Measurements from ENCODE around the gene ZSWIM4.

Gene ZSWIM4

DNA sequence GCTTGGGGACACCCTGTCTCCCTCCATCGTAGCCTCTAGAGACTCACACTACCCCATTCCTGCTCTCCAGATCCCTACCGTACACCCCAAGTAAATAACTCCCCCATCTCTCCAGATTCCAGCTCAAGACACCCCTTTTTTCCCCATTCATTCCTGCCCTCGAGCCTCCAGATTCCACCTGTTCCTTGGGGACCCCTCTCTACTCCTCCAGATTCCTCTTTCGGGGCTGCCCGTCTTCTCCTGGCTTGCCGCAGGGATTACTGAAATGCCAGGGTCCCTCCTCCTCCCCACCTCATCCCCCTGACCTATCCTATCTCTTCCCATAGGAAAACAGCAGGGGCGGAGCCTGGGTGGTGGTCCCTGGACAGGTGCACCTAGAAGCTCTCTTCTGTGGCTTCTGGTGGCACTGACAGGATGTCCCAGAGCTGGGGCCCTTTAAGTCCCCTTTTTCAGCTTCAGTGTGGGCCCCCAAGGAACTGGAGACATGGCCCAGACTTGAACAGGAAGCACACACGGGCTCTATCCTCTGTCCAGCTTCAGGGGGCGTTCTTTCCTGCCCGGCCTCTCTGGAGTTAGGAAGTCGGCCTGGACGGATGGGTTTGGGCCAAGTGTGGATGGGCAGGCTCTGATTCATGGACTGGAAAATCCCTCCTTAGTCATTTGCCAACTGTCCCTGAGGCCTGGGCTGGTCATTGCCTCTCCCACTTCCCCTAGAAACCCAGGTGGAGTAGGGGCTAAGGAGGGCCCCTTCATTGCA is 1.2 kb downstream of the ZSWIM4 start:
- H3K27ac ChIP-seq (ENCODE audit: low read depth, low read length), result no peak overlapping the region
- no peaks in the 10 kb centered on the region for H3K27me3 ChIP-seq (ENCODE audit: control insufficient read depth, low read length)
- H3K36me3 ChIP-seq (ENCODE audit: control insufficient read depth, low read length), result no peaks in the 10 kb centered on the region
- H3K4me1 ChIP-seq (ENCODE audit: control insufficient read depth, low read length), result peaks cover 30% of the 10 kb centered on the region
- no peaks in the 10 kb centered on the region for H4K20me1 ChIP-seq (ENCODE audit: control insufficient read depth, insufficient read depth, low read depth, low read length)
- H3K4me2 ChIP-seq (ENCODE audit: low read length), result peak overlapping the region; percentile 72
- no peaks in the 10 kb centered on the region for H3K9me2 ChIP-seq (replicated peaks; ENCODE audit: control insufficient read depth, low read length)
- H3K79me2 ChIP-seq (ENCODE audit: control insufficient read depth, low read length), result peaks cover 7% of the 10 kb centered on the region
- H3F3A ChIP-seq (ENCODE audit: control insufficient read depth, insufficient read depth), result no peaks in the 10 kb centered on the region
- TF ChIP-seq, protein P1, sequence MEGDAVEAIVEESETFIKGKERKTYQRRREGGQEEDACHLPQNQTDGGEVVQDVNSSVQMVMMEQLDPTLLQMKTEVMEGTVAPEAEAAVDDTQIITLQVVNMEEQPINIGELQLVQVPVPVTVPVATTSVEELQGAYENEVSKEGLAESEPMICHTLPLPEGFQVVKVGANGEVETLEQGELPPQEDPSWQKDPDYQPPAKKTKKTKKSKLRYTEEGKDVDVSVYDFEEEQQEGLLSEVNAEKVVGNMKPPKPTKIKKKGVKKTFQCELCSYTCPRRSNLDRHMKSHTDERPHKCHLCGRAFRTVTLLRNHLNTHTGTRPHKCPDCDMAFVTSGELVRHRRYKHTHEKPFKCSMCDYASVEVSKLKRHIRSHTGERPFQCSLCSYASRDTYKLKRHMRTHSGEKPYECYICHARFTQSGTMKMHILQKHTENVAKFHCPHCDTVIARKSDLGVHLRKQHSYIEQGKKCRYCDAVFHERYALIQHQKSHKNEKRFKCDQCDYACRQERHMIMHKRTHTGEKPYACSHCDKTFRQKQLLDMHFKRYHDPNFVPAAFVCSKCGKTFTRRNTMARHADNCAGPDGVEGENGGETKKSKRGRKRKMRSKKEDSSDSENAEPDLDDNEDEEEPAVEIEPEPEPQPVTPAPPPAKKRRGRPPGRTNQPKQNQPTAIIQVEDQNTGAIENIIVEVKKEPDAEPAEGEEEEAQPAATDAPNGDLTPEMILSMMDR (IDR thresholded peaks at IDR 0.05; ENCODE audit: low read depth, low read length, poor library complexity, severe bottlenecking), result peak; percentile 38
- TF ChIP-seq EZH2phosphoT487 (IDR thresholded peaks at IDR 0.05; ENCODE audit: borderline replicate concordance, low read length), result no peak
- no peaks in the 10 kb centered on the region for H3K9me3 ChIP-seq (ENCODE audit: control insufficient read depth, insufficient read depth, low read length)
- H3K4me3 ChIP-seq (ENCODE audit: low read length), result peak overlapping the region; percentile 88

DNA sequence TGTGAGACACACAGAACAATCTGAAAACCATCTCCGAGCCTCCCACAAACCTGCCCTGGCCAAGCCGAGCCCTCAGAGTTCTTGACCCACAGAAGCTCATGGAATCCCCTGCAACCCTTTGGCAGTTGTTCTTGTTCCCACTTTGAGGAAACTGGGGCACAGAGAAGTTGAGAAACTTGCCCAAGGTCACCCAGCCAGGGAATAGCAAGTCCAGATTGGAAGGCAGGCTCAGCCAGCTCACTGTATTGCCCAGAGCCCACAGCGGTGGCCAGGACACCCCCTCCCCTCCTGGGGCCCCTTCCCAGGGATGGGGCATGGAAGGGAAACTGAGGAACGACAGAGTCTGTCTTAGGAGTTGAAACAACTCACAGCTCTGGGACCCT is 1.8 kb downstream of the ZSWIM4 start:
- H3K36me3 ChIP-seq (ENCODE audit: control insufficient read depth, low read length), result no peaks in the 10 kb centered on the region
- no peaks in the 10 kb centered on the region for H3F3A ChIP-seq (ENCODE audit: control insufficient read depth, insufficient read depth)
- no peaks in the 10 kb centered on the region for H4K20me1 ChIP-seq (ENCODE audit: control insufficient read depth, insufficient read depth, low read depth, low read length)
- H3K27me3 ChIP-seq (ENCODE audit: control insufficient read depth, low read length), result no peaks in the 10 kb centered on the region
- H3K9me3 ChIP-seq (ENCODE audit: control insufficient read depth, insufficient read depth, low read length), result no peaks in the 10 kb centered on the region
- H3K9me2 ChIP-seq (replicated peaks; ENCODE audit: control insufficient read depth, low read length), result no peaks in the 10 kb centered on the region
- peaks cover 30% of the 10 kb centered on the region for H3K4me1 ChIP-seq (ENCODE audit: control insufficient read depth, low read length)
- no peak overlapping the region for H3K27ac ChIP-seq (ENCODE audit: low read depth, low read length)
- H3K4me3 ChIP-seq (ENCODE audit: low read length), result peak overlapping the region; percentile 88
- H3K4me2 ChIP-seq (ENCODE audit: low read length), result peak overlapping the region; percentile 72
- H3K79me2 ChIP-seq (ENCODE audit: control insufficient read depth, low read length), result peaks cover 7% of the 10 kb centered on the region
- TF ChIP-seq, protein P1 (IDR thresholded peaks at IDR 0.05; ENCODE audit: low read depth, low read length, poor library complexity, severe bottlenecking), result no peak
- TF ChIP-seq EZH2phosphoT487 (IDR thresholded peaks at IDR 0.05; ENCODE audit: borderline replicate concordance, low read length), result no peak

DNA sequence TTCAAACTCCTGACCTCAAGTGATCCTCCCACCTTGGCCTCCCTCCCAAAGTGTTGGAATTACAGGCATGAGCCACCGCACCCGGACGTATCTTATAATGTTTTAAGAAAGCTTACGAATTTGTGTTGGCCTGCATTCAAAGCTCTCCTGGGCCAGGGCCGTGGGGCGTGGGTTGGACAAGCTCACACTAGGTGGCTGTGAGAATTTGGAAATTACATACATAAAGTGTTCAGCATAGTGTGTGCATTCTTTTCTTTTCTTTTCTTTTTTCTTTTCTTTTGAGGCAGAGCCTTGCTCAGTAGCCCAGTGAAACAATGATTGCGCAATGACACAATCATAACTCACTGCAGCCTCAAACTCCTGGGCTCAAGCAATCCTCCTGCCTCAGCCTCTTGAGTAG is 2.6 kb downstream of the ZSWIM4 start:
- Histone ChIP-seq H3K36me3 (ENCODE audit: control insufficient read depth, low read length) (no peaks in the 10 kb centered on the region), H3K79me2 (ENCODE audit: control insufficient read depth, low read length) (peaks cover 7% of the 10 kb centered on the region), H3K4me2 (ENCODE audit: low read length) (no peak overlapping the region), H3K27me3 (ENCODE audit: control insufficient read depth, low read length) (no peaks in the 10 kb centered on the region), H3F3A (ENCODE audit: control insufficient read depth, insufficient read depth) (no peaks in the 10 kb centered on the region), H3K27ac (ENCODE audit: low read depth, low read length) (no peak overlapping the region), H3K9me3 (ENCODE audit: control insufficient read depth, insufficient read depth, low read length) (no peaks in the 10 kb centered on the region), H3K4me1 (ENCODE audit: control insufficient read depth, low read length) (peaks cover 30% of the 10 kb centered on the region), H4K20me1 (ENCODE audit: control insufficient read depth, insufficient read depth, low read depth, low read length) (no peaks in the 10 kb centered on the region), H3K9me2 (replicated peaks; ENCODE audit: control insufficient read depth, low read length) (no peaks in the 10 kb centered on the region), H3K4me3 (ENCODE audit: low read length) (no peak overlapping the region)
- no peak for TF ChIP-seq EZH2phosphoT487 (IDR thresholded peaks at IDR 0.05; ENCODE audit: borderline replicate concordance, low read length)
- TF ChIP-seq, protein P1 (IDR thresholded peaks at IDR 0.05; ENCODE audit: low read depth, low read length, poor library complexity, severe bottlenecking), result no peak
